Left renal cortex interstitium (tissue), 4 donors: ENCODE measurements around the gene RGL1. TPM values are rescaled to one million over a fixed set of nuclear protein-coding genes. Genes with fewer than 3 reads are reported as not detected.

Experiments used
- DNase-seq, 4 donors: peaks; one replicate each; pipeline ENCODE4 v3.0.0-alpha.2; 2013; ENCODE audit warnings: low read depth in 4 of 4, low spot score in 2 of 4, missing footprints in 1 of 4
- polyA plus RNA-seq, 4 donors: library from polyadenylated mRNA; unstranded; fragments of 120-200 nt; gene quantifications; one replicate each; pipeline ENCODE4 v1.2.1, GENCODE V29; 2013; ENCODE audit not compliant: insufficient read length in 4 of 4

Gene RGL1
- polyA plus RNA-seq, 4 donors: 49.2 to 58.2 (median 51.3) TPM

GRCh38 chr1:183817576-183818288 is 12.8 kb downstream of the RGL1 start:
- DNase-seq: no peak

- DNase-seq: no peak
Measured at GRCh38 chr1:183819059-183819458, 14.1 kb downstream of the RGL1 start.

GRCh38 chr1:183821309-183821888 is 16.5 kb downstream of the RGL1 start:
- no peak for DNase-seq

GRCh38 chr1:183821889-183822611 is 17.1 kb downstream of the RGL1 start:
- no peak for DNase-seq

GRCh38 chr1:183824291-183824690 is 19.4 kb downstream of the RGL1 start:
- DNase-seq: no peak

- no peak for DNase-seq
Measured at GRCh38 chr1:183827801-183828200, 22.9 kb downstream of the RGL1 start.

GRCh38 chr1:183830389-183830788 is 25.5 kb downstream of the RGL1 start:
- DNase-seq: no peak

GRCh38 chr1:183831311-183831710 is 26.4 kb downstream of the RGL1 start:
- DNase-seq: no peak

GRCh38 chr1:183832459-183832858 is 27.5 kb downstream of the RGL1 start:
- no peak for DNase-seq

GRCh38 chr1:183834568-183834967 is 29.6 kb downstream of the RGL1 start:
- DNase-seq: no peak

- no peak for DNase-seq
Measured at GRCh38 chr1:183836598-183836997, 31.7 kb downstream of the RGL1 start.

- DNase-seq: no peak
Measured at GRCh38 chr1:183837062-183837461, 32.1 kb downstream of the RGL1 start.

GRCh38 chr1:183838221-183838620 is 33.3 kb downstream of the RGL1 start:
- no peak for DNase-seq

- DNase-seq: no peak
Measured at GRCh38 chr1:183840140-183840539, 35.2 kb downstream of the RGL1 start.

GRCh38 chr1:183841550-183841949 is 36.6 kb downstream of the RGL1 start:
- no peak for DNase-seq

GRCh38 chr1:183841950-183842794 is 37.3 kb downstream of the RGL1 start:
- peak in 2 of 4 donors; percentile 53 to 64 for DNase-seq

GRCh38 chr1:183842795-183843144 is 37.9 kb downstream of the RGL1 start:
- no peak for DNase-seq

- DNase-seq: no peak
Measured at GRCh38 chr1:183844806-183845205, 39.9 kb downstream of the RGL1 start.

- DNase-seq: no peak
Measured at GRCh38 chr1:183845681-183846080, 40.8 kb downstream of the RGL1 start.

GRCh38 chr1:183847641-183848040 is 42.7 kb downstream of the RGL1 start:
- no peak for DNase-seq

GRCh38 chr1:183850852-183851251 is 45.9 kb downstream of the RGL1 start:
- no peak for DNase-seq
